GM19193 (cell line): Measurements from ENCODE around the gene PTGR2.

Experiments used
- POLR2A ChIP-seq: IDR thresholded peaks from 4 replicates; pipeline ENCODE4 v1.6.1; 2011; ENCODE audit not compliant: insufficient read depth, insufficient read length; ENCODE audit errors: extremely low read depth

PTGR2 gene

DNA sequence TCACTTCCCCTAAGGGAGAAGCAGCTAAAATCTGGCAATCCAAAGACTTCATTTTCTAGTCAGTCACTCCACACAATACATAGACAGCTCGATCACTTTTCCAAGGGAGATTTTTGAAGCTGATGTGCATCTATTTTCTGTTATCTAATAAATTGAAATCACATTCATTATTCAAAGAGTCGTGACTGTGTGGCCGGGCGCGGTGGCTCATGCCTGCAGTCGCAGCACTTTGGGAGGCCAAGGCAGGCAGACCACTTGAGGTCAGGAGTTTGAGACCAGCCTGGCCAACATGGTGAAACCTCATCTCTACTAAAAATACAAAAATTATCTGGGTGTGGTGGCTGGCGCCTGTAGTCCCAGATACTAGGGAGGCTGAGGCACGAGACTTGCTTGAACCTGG lies 27.1 kb upstream of the PTGR2 start:
- TF ChIP-seq POLR2A = no peak

- no peak for TF ChIP-seq POLR2A
Measured at GRCh38 chr14:73825551-73826188, 26.0 kb upstream of the PTGR2 start.

GRCh38 chr14:73829071-73829470 lies 22.6 kb upstream of the PTGR2 start:
- TF ChIP-seq POLR2A = no peak

GRCh38 chr14:73829526-73830431 lies 21.9 kb upstream of the PTGR2 start:
- TF ChIP-seq POLR2A = no peak

GRCh38 chr14:73833034-73833433 lies 18.6 kb upstream of the PTGR2 start:
- no peak for TF ChIP-seq POLR2A

DNA sequence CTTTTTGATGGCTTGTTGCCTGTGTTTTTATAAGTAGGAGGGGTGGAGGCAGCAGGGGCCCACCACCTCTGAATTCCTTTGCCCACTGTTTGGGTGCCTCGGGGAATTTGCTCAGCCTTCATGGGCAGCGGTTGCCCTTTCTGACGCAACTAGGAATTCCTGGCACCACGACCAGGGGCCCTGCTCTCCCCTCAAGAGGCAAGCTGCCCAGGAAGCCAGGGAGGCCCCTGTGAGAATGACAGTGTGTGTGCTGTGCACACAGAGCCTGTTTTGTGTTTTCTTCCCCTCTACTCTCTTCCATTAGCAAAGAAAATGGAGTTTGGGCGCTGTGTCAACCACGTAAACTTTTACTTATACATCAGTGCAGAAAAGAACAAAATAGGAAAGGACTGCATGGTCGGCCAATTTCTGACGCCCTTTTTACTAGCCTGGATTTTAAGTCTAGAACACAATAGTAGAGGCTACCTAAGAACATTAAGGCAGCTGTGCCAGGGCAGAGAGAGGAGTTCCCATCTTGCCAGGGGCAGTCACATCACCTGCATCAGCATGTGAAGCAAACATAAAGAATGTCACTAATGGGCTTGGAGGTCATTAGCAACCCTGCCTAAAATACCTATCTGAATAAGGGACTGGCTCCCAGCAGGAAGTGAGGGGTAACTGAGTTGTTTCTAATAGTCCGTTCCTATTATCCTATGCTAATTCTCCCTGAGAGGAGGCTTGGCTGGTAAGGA lies 17.9 kb upstream of the PTGR2 start:
- TF ChIP-seq POLR2A = no peak

DNA sequence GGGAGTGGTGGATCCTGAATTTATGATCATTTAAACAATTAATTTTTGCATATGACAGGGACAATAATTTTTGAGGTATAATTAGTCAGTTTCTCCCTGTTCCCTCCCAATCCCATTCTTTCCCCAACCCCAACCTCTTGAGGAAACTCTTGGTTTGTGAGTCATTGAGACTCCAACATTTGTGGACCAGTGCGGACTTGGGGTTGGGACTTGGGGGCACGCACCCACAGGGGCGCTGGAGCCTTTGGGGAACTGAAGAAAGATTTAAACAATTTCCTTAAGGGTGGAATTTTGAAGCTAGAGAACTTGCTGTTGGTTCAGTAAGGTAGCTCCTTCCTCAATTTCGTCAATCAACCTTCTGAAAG lies 17.4 kb upstream of the PTGR2 start:
- no peak for TF ChIP-seq POLR2A

GRCh38 chr14:73842201-73842600 lies 9.4 kb upstream of the PTGR2 start:
- TF ChIP-seq POLR2A = no peak

DNA sequence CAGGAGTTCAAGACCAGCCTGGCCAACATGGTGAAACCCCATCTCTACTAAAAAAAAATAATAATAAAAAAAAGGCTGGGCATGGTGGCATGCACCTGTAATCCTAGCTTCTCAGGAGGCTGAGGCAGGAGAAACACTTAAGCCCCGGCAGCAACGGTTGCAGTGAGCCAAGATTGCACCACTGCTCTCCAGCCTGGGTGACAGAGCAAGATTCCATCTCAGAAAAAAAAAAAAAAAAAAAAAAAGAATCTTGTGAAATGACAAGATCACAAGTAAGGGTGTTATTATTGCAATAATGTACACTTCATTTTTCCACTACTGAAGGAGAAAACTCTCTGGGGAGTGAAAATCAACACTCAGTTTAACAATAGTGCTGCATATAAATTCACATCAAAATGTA lies 8.8 kb upstream of the PTGR2 start:
- TF ChIP-seq POLR2A = no peak

GRCh38 chr14:73843296-73843695 lies 8.3 kb upstream of the PTGR2 start:
- TF ChIP-seq POLR2A = no peak

GRCh38 chr14:73846947-73847346 lies 4.7 kb upstream of the PTGR2 start:
- TF ChIP-seq POLR2A = no peak

- no peak for TF ChIP-seq POLR2A
Measured at GRCh38 chr14:73851000-73851399, 631 bp upstream of the PTGR2 start.

- TF ChIP-seq POLR2A = no peak
Measured at GRCh38 chr14:73859145-73859544, 7.5 kb downstream of the PTGR2 start.

- no peak for TF ChIP-seq POLR2A
Measured at GRCh38 chr14:73861073-73861472, 9.4 kb downstream of the PTGR2 start.

- no peak for TF ChIP-seq POLR2A
Measured at GRCh38 chr14:73862480-73862879, 10.8 kb downstream of the PTGR2 start.
